HL-60 (cell line): Measurements from ENCODE around the gene CREB5.

Experiments
- DNase-seq, 2 experiments: peaks; one replicate each; pipeline ENCODE4 v3.0.0-alpha.2; 2010 to 2020; ENCODE audit warnings: low read depth in 1 of 2, low spot score in 1 of 2
- H3K27ac ChIP-seq: fragments of 250-450 bp; sonication (Bioruptor Pico); replicated peaks from 2 replicates; pipeline ENCODE4 v1.5.1; 2020; ENCODE audit warnings: mild to moderate bottlenecking, moderate library complexity
- H3K27me3 ChIP-seq: fragments of 250-450 bp; sonication (Bioruptor Pico); 2 replicates; pipeline ENCODE4 v1.5.1; 2021; ENCODE audit warnings: mild to moderate bottlenecking, moderate library complexity; ENCODE audit not compliant: insufficient read depth, poor library complexity, severe bottlenecking
- H3K4me3 ChIP-seq: replicated peaks from 2 replicates; pipeline ENCODE4 v1.5.1; 2011; ENCODE audit warnings: mild to moderate bottlenecking, control low read depth, low read length; ENCODE audit not compliant: insufficient read depth
- CTCF ChIP-seq: IDR thresholded peaks from one replicate; pipeline ENCODE4 v1.5.1; 2011; ENCODE audit warnings: low read length, control low read depth, inconsistent platforms; ENCODE audit not compliant: insufficient read depth
- GABPA ChIP-seq: IDR thresholded peaks from 2 replicates; pipeline ENCODE4 v1.6.1; 2012; ENCODE audit warnings: low read depth
- POLR2AphosphoS5 ChIP-seq: IDR thresholded peaks from 2 replicates; pipeline ENCODE4 v1.6.1; 2012; ENCODE audit warnings: low read depth
- REST ChIP-seq: IDR thresholded peaks from 2 replicates; pipeline ENCODE4 v1.6.1; 2012; ENCODE audit warnings: low read depth; ENCODE audit not compliant: insufficient replicate concordance
- SPI1 ChIP-seq: IDR thresholded peaks from 2 replicates; pipeline ENCODE4 v1.6.1; 2012; ENCODE audit warnings: low read depth, mild to moderate bottlenecking, borderline replicate concordance

Gene CREB5

DNA sequence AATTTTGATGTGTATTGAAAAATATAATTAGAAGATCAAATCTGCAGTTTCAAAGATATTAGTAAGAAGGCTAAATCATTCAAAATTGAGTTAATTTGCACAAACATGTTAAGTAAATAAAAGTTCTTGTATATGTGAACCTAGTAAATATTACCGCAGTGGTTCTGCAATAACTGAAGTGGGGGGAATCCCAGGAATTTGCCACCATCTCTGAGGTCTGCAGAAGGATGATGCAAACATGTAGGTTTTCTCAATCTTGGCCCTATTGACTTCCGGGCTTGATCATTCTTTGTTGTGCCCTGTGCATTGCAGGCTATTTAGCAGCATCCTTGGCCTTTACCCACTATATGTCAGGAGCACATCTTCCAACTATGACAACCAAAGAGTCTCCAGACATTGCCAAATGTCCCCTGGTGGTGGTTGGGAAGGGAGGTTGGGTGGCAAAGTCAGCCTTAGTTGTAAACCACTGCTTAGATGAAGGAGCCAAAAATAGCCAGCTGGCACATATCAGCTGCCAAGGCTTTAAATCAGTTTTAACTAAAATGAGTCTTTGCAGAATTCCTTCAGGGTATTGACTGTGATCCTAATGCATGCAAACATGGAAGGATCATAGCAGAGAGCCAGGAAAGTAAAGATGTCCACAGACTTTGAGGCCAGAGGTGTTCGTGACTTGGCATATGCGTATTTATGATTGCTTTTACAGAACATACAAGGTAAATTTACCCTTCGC lies 399.5 kb downstream of the CREB5 start:
- no peak for DNase-seq
- no peak overlapping the region for H3K27ac ChIP-seq
- H3K27me3 ChIP-seq: no peaks in the 10 kb centered on the region
- TF ChIP-seq REST (no peak), POLR2AphosphoS5 (no peak), GABPA (no peak), CTCF (no peak)
- H3K4me3 ChIP-seq: no peak overlapping the region

GRCh38 chr7:28812616-28813015 lies 400.3 kb downstream of the CREB5 start:
- Histone ChIP-seq H3K27ac (no peak overlapping the region), H3K27me3 (no peaks in the 10 kb centered on the region), H3K4me3 (no peak overlapping the region)
- TF ChIP-seq GABPA (no peak), CTCF (no peak), POLR2AphosphoS5 (no peak), SPI1 (no peak), REST (no peak)
- DNase-seq: no peak

- Histone ChIP-seq H3K4me3 (no peak overlapping the region), H3K27me3 (no peaks in the 10 kb centered on the region), H3K27ac (no peak overlapping the region)
- DNase-seq: no peak
- no peak for TF ChIP-seq POLR2AphosphoS5
- TF ChIP-seq REST: no peak
- TF ChIP-seq GABPA: no peak
- TF ChIP-seq SPI1: no peak
- TF ChIP-seq CTCF: no peak
These were observed 401.1 kb downstream of the CREB5 start for GRCh38 chr7:28813243-28813962.
